ENCODE measurements around the gene BHLHE41.

DNA sequence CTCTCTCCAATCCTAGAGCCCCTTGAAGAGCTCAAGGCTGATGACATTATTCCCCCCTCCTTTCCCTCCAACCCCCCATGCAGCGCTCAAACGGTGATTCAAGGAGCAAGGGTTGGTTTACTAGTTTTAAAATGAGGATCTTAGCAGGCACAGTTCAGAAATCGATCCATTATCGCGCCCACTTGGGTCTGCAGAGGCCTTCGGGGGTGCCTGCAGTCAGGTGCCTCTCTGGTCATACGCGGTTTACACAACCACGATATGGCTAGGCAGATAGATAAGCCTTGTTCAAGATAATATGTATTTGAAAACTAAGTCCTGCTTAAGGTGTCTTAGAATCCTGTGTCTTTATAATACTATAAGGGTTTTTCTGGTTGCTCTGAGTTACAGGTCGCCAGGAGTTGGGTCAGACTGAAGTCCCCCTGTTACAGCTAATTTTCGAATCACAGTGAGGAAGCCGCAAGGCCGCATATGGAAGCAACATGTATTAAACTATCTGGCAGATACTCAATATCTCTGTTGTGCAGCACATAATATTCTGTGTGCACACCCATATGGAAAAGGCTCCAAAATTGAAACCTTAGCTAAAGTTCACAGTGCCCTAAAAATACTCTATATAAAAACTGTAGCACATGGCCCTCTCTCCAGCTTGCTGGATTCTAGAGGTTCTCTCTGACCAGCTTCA is 10.0 kb downstream of the BHLHE41 start:
- TF ChIP-seq, protein P1, sequence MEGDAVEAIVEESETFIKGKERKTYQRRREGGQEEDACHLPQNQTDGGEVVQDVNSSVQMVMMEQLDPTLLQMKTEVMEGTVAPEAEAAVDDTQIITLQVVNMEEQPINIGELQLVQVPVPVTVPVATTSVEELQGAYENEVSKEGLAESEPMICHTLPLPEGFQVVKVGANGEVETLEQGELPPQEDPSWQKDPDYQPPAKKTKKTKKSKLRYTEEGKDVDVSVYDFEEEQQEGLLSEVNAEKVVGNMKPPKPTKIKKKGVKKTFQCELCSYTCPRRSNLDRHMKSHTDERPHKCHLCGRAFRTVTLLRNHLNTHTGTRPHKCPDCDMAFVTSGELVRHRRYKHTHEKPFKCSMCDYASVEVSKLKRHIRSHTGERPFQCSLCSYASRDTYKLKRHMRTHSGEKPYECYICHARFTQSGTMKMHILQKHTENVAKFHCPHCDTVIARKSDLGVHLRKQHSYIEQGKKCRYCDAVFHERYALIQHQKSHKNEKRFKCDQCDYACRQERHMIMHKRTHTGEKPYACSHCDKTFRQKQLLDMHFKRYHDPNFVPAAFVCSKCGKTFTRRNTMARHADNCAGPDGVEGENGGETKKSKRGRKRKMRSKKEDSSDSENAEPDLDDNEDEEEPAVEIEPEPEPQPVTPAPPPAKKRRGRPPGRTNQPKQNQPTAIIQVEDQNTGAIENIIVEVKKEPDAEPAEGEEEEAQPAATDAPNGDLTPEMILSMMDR (IDR thresholded peaks at IDR 0.05) = no peak
- TF ChIP-seq POLR2A (IDR thresholded peaks at IDR 0.05) = no peak
